Endothelial cell of umbilical vein (primary cell): Measurements from ENCODE around the gene ZNF148.

Source experiments
- CTCF ChIP-seq, 2 donors: IDR thresholded peaks; 1 replicate in 1 of 2; 2 replicates in 1 of 2; pipeline ENCODE4 v1.5.1; 2011; ENCODE audit warnings: low read length in 2 of 2, mild to moderate bottlenecking in 2 of 2, moderate library complexity in 2 of 2, control low read depth in 1 of 2, inconsistent platforms in 1 of 2, low read depth in 1 of 2; ENCODE audit not compliant: insufficient read depth in 1 of 2; ENCODE audit errors: extremely low read depth in 1 of 2
- EZH2 ChIP-seq: IDR thresholded peaks from 2 replicates; pipeline ENCODE4 v1.6.1; 2012; ENCODE audit warnings: borderline replicate concordance, low read depth, mild to moderate bottlenecking, moderate library complexity, low read length, inconsistent platforms; ENCODE audit not compliant: severe bottlenecking
- FOS ChIP-seq: IDR thresholded peaks from 2 replicates; pipeline ENCODE4 v1.6.1; 2011; ENCODE audit warnings: mild to moderate bottlenecking, low read length, moderate library complexity, borderline replicate concordance; ENCODE audit not compliant: insufficient read depth
- GATA2 ChIP-seq: IDR thresholded peaks from 2 replicates; pipeline ENCODE4 v1.7.0; 2011; ENCODE audit warnings: low read depth, mild to moderate bottlenecking, moderate library complexity, mixed read lengths, low read length; ENCODE audit not compliant: insufficient read length, insufficient read depth
- JUN ChIP-seq: IDR thresholded peaks from 2 replicates; pipeline ENCODE4 v1.6.1; 2011; ENCODE audit warnings: borderline replicate concordance, low read depth; ENCODE audit not compliant: insufficient read length, insufficient read depth
- MYC ChIP-seq: IDR thresholded peaks from one replicate; pipeline ENCODE4 v1.6.1; 2011; ENCODE audit warnings: mild to moderate bottlenecking, low read depth, low read length
- POLR2A ChIP-seq: IDR thresholded peaks from 2 replicates; pipeline ENCODE4 v1.6.1; 2012; ENCODE audit warnings: low read depth, mild to moderate bottlenecking, control low read depth, low read length
- POLR2AphosphoS5 ChIP-seq: IDR thresholded peaks from 2 replicates; pipeline ENCODE4 v1.6.1; 2012; ENCODE audit warnings: low read depth, mild to moderate bottlenecking, control low read depth, low read length, moderate library complexity; ENCODE audit not compliant: insufficient read depth
- TF ChIP-seq, protein P1 (sequence below): IDR thresholded peaks from 2 replicates; pipeline ENCODE4 v1.6.1; 2011; ENCODE audit not compliant: insufficient read depth, insufficient read length

DNA sequence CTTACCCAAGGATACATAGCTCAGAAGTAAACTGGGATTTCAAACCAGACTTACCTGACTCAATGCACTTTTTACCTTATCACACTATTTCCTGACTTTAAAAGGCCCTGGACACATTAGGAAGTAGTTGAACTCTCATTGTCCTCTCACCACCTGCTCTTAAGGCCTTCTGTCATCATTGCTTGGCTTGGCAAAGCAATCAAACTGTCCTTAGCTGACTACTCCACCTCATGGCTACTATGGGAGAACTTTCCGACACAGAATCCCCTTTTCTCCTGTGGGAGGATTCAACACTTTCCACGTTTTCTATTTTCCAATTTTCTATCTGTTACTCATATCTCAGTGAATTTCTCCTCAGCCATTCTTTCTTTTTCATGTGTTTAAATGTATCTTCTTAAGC is 55.4 kb downstream of the ZNF148 start:
- no peak for TF ChIP-seq EZH2
- TF ChIP-seq, protein P1, sequence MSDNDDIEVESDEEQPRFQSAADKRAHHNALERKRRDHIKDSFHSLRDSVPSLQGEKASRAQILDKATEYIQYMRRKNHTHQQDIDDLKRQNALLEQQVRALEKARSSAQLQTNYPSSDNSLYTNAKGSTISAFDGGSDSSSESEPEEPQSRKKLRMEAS = no peak
- no peak for TF ChIP-seq CTCF (IDR thresholded peaks at IDR 0.05; ENCODE audit: extremely low read depth in 1 of 2, insufficient read depth in 1 of 2, low read depth in 1 of 2, low read length in 2 of 2)
- no peak for TF ChIP-seq POLR2AphosphoS5
- no peak for TF ChIP-seq POLR2A
- TF ChIP-seq MYC = no peak
- TF ChIP-seq FOS = no peak
- TF ChIP-seq JUN = no peak
- no peak for TF ChIP-seq GATA2
